ENCODE measurements around the gene PRKCA.

- TF ChIP-seq CTCF (IDR thresholded peaks at IDR 0.05) (no peak), POLR2A (IDR thresholded peaks at IDR 0.05) (no peak)
These were observed 172.5 kb downstream of the PRKCA start for GRCh38 chr17:66474806-66475497.
